BE2C (cell line): ENCODE results near the gene ZBTB3.
"Not testable (repeated sequence)": the region's sequence is repeated elsewhere in the genome, so short reads cannot be mapped to it uniquely, and the experiment has no call there.

Experiments
- DNase-seq: peaks from one replicate; pipeline ENCODE4 v3.0.0-alpha.2; 2020
- H3K27me3 ChIP-seq: fragments of 250-450 bp; sonication (Bioruptor Pico); 2 replicates; pipeline ENCODE4 v1.5.1; 2020; ENCODE audit warnings: mild to moderate bottlenecking
- H3K36me3 ChIP-seq: fragments of 250-450 bp; sonication (Bioruptor Pico); 2 replicates; pipeline ENCODE4 v1.5.1; 2020; ENCODE audit warnings: mild to moderate bottlenecking
- H3K4me1 ChIP-seq: fragments of 250-450 bp; sonication (Bioruptor Pico); 2 replicates; pipeline ENCODE4 v1.5.1; 2020
- H3K4me3 ChIP-seq: 2 replicates; pipeline ENCODE4 v1.5.1; 2011; ENCODE audit warnings: low read depth, low read length
- H3K9me3 ChIP-seq: fragments of 250-450 bp; sonication (Bioruptor Pico); 2 replicates; pipeline ENCODE4 v1.5.1; 2020
- CTCF ChIP-seq: IDR thresholded peaks from 2 replicates; pipeline ENCODE4 v1.5.1; 2012; ENCODE audit warnings: mild to moderate bottlenecking, low read depth, low read length

ZBTB3 gene

DNA sequence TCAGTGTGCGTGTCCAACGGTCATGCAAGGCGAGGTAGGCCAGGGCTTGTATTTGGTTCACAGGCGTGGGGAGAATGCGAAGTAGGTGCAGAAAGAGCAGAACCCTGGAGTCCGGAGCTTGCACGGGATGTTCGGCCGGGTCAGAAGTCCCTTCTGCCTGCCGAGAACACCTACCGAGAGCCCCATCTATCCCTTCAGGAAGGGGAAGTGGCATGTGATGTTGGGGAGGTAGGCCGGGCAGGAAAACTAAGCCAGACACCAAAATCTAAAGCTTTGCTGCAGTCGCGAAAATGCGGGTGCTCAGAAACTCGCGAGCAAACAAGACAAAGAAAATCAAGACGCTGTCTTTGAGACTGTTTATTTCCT lies 16.8 kb upstream of the ZBTB3 start:
- TF ChIP-seq CTCF = no peak
- peak overlapping the region; percentile 67 for H3K4me3 ChIP-seq
- no peaks in the 10 kb centered on the region for H3K4me1 ChIP-seq
- H3K36me3 ChIP-seq = no peaks in the 10 kb centered on the region
- H3K9me3 ChIP-seq = no peaks in the 10 kb centered on the region
- peak; percentile 16 for DNase-seq
- no peaks in the 10 kb centered on the region for H3K27me3 ChIP-seq

DNA sequence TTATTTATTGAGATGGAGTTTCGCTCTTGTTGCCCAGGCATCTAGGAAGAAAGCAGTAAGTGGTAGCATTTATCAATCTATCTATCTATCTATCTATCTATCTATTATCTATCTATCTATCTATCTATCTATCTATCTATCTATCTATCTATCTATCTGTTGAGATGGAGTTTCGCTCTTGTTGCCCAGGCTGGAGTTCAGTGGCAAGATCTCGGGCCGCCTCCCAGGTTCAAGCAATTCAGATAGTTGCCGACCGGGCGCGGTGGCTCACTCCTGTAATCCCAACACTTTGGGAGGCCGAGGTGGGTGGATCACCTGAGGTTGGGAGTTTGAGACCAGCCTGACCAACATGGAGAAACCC lies 6.9 kb upstream of the ZBTB3 start:
- H3K4me3 ChIP-seq = peak overlapping the region; percentile 73
- not testable (repeated sequence) for DNase-seq, H3K27me3 ChIP-seq, H3K36me3 ChIP-seq, H3K4me1 ChIP-seq, H3K9me3 ChIP-seq

GRCh38 chr11:62757846-62758788 lies 4.2 kb upstream of the ZBTB3 start:
- Histone ChIP-seq H3K9me3 (no peaks in the 10 kb centered on the region), H3K27me3 (no peaks in the 10 kb centered on the region), H3K36me3 (no peaks in the 10 kb centered on the region), H3K4me1 (no peaks in the 10 kb centered on the region), H3K4me3 (no peak overlapping the region)
- DNase-seq = no peak
- TF ChIP-seq CTCF = no peak

DNA sequence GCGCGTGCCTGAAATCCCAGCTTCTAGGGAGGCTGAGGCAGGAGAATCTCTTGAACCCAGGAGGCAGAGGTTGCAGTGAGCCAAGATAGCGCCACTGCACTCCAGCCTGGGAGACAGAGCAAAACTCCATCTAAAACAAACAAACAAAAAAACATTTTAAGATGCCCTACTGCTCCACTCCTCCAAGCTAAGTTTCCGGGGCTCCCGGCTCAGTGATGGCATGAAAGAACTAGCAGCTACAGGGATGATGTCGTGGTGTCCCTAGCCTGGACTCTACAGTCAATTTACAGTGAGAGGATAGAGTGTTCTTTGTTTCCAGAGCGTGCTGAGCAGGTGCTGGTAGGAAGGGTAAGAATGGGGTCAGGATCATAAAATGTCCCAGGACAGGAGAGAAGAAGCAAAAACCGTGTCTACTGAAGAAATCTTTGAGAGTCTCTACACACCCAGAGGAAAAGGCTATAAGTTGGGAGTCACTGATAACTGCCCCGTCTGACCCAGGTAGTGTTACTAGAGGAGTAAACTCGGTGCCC lies 1.2 kb upstream of the ZBTB3 start:
- no peaks in the 10 kb centered on the region for H3K4me1 ChIP-seq
- no peaks in the 10 kb centered on the region for H3K9me3 ChIP-seq
- H3K36me3 ChIP-seq = no peaks in the 10 kb centered on the region
- H3K27me3 ChIP-seq = no peaks in the 10 kb centered on the region
- TF ChIP-seq CTCF = no peak
- no peak for DNase-seq
- H3K4me3 ChIP-seq = no peak overlapping the region

- TF ChIP-seq CTCF = no peak
- H3K4me3 ChIP-seq = peak overlapping the region; percentile 79
- no peaks in the 10 kb centered on the region for H3K27me3 ChIP-seq
- H3K9me3 ChIP-seq = no peaks in the 10 kb centered on the region
- H3K36me3 ChIP-seq = no peaks in the 10 kb centered on the region
- no peaks in the 10 kb centered on the region for H3K4me1 ChIP-seq
- DNase-seq = no peak
Observed at GRCh38 chr11:62752994-62753735, 795 bp downstream of the ZBTB3 start.

DNA sequence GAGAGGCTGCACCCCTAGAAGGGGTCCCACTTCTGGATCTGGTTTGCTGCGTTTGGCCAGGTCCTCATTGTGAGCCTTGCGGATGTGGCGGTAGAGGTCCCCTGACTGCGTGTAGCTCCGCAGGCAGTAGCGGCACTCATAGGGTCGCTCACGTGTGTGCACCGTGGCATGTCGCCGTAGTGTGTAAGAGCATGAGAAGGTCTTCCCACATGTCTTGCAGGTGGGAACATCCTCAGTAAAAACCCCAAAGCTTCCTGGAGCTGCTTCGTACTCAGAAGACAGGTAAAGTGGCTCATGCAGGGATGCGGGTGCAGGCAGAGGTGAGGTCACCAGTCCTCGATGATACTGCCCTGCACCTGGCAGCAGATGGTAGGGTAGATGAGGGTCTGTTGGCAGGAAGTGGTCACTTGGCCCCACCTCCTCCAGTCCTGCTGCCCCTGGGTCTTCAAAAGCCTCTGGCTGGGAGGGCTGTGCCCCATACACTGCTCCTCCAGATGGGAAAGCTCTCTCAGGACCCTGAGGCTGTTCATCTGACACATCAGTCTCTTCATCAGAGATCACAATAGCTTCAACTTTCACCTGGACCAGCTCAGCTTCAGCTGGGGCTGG lies 1.7 kb downstream of the ZBTB3 start:
- no peak for DNase-seq

DNA sequence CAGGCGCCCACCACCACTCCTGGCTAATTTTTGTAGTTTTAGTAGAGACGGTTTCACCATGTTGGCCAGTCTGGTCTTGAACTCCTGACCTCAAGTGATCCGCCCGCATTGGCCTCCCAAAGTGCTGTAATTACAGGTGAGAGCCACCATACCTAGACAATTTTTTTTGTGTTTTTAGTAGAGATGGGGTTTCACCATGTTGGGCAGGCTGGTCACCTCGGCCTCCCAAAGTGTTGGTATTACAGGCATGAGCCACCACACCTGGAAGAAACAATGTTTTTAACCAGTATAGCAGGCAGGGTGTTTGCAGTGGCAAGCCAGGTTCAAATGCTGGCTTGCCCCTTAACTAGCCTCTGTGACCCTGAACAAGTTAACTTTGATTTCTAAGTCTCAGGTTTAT lies 4.0 kb downstream of the ZBTB3 start:
- not testable (repeated sequence) for H3K9me3 ChIP-seq, H3K36me3 ChIP-seq, H3K4me1 ChIP-seq, H3K27me3 ChIP-seq, DNase-seq, H3K4me3 ChIP-seq

More for the DNA sequence above, 1.7 kb downstream of the ZBTB3 start:
- no peak overlapping the region for H3K4me3 ChIP-seq
- no peaks in the 10 kb centered on the region for H3K36me3 ChIP-seq
- H3K27me3 ChIP-seq = no peaks in the 10 kb centered on the region
- H3K4me1 ChIP-seq = no peaks in the 10 kb centered on the region
- no peaks in the 10 kb centered on the region for H3K9me3 ChIP-seq
- no peak for TF ChIP-seq CTCF
